HG03066 (cell line): ENCODE results near the gene TRIM45.
"Not testable (repeated sequence)": the region's sequence is repeated elsewhere in the genome, so short reads cannot be mapped to it uniquely, and the experiment has no call there.

Experiments used
- ATAC-seq: cut with Tn5 transposase; IDR thresholded peaks from one replicate; pipeline ENCODE4 v1.9.1; 2021; ENCODE audit warnings: low read depth; ENCODE audit not compliant: unreplicated experiment

The TRIM45 gene

DNA sequence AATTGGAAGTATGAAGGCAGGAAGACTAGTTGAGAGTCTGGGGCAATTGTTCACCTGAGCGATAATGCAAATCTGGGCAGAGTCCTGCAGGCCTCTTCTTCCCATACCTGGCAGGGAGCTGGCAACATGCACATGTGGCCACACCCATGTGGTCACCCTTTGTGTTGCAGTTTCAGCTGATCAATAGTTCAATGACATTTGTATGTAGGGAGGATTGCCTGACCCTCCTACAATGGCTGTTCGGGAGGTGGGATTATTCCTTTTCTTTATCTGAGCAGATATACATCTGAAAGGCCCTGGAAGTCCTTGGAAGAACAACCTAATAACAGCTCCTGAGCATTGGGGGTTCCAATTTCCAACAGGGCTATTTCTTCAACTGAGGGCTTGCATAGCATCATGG is 15.2 kb upstream of the TRIM45 start:
- no peak for ATAC-seq

DNA sequence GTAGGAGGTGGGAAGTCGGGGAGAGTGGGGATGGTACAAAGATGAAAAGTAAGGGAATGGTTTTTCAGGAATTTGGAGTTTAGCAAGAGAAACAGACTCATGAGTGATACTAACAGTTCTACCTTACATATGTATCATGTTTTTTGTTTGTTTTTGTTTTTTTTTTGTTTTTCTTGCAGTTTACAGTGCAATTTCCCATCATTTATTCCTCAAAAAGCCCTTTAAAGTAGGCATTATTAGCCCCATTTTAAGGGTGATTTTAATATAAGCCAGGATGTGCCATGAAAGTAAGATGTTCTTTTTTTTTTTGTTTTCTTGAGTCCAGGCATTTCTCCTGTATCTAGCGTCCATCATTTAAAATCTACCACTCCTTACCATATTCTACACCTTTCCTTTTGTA is 13.8 kb upstream of the TRIM45 start:
- ATAC-seq: no peak

DNA sequence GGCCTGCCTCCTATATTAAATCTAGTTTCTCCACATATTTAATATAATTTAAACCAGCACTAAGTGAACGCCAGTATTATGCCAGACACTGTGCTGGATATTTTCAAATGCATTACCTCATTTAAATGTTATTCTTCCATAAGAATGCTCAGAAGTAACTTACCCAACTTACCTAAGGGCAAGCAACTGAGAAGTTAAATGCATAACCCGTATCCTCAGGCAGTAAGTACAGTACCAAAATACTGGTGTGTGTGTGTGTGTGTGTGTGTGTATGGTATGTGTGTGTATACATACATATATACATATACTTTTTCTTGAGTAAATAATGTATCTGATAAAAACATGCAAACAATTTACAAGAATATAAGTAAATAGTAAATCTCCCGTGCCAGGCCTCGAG is 9.0 kb upstream of the TRIM45 start:
- no peak for ATAC-seq

DNA sequence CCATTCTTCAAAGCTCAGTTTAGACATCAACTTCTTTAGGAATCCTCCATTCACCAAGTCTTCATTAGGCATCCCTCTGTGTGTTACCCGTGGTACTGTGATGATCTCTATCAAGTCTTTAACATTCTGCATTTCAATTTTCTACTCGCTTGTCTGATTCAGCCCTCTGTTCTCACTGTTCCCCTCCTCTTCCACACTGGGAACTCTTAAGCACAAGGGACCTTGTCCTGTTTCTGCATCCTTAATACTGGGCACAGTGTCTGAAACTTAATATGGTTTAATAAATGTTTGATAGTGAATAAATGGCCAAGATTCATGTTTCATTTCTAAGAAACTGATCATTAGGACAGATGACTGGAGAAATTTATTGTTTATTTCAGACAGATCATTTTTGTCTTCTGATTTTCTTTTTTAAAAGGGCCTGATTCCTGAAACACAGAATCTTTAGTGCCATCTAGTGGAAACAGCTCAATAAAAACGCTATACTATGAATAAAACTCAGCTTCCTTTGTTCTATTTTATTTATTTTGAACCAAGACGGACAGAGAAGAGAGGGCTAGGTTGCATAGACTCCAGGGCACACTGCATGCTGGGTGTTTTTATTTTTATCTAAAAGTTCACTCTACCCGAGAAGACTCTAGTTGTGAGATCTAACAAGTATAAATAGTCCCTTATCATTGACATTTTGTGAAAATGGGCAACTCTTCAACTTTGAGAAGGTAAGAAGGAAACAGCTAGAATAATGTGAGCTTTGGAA is 7.0 kb upstream of the TRIM45 start:
- no peak for ATAC-seq

DNA sequence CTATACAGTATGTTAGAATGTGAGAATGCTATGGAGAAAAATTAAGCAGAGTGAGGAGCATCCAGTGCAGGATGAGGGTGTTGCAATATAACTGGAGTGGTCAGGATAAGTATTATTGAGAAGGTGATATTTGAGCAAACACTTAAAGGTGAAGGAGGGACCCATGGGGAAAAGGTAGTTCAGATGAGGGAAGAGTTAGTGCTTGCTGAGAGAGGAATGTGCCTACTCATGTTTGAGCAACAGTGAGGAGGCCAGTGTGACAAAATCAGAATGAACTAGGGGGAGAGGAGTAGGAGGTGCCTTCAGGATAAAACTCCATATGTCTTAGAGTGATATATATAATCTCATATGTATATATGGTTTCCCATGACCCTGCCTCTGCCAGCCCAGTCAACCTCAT is 6.2 kb upstream of the TRIM45 start:
- no peak for ATAC-seq

DNA sequence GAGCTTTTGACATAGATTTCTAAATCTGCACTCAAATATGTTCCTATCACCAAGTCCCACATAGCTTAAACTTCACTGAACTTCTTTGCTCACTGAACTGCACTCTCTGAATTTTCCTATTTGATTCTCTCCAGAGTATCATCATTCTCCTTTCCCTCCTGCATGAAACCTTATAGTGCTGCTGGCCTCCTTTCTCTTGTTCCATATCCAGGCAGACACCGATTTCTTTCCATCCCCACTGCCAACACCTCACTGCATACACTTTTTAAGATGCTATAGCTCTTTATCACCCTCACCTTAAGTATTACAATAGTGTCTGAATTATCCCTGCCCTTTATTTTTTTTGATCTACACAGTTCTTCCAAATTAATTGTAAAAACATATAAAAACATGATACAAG is 3.1 kb upstream of the TRIM45 start:
- no peak for ATAC-seq

DNA sequence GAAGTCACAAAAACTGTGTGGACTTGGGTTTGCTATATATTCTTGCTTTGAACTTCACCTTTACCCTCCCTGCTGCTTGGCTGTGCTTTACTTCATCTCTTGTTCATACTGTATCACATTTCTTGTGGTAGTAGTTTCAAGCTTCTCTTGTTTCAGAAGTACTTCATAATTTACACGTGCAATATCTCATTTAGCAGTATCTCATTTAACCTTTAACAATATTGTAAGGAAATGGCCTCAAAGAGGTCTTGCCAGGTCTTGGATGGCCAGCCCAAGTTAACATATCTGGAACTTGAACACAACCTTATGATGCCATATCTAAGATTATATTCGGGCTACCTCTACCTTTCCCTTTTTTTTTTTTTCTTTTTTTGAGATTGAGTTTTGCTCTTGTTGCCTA is 1.7 kb upstream of the TRIM45 start:
- no peak for ATAC-seq

DNA sequence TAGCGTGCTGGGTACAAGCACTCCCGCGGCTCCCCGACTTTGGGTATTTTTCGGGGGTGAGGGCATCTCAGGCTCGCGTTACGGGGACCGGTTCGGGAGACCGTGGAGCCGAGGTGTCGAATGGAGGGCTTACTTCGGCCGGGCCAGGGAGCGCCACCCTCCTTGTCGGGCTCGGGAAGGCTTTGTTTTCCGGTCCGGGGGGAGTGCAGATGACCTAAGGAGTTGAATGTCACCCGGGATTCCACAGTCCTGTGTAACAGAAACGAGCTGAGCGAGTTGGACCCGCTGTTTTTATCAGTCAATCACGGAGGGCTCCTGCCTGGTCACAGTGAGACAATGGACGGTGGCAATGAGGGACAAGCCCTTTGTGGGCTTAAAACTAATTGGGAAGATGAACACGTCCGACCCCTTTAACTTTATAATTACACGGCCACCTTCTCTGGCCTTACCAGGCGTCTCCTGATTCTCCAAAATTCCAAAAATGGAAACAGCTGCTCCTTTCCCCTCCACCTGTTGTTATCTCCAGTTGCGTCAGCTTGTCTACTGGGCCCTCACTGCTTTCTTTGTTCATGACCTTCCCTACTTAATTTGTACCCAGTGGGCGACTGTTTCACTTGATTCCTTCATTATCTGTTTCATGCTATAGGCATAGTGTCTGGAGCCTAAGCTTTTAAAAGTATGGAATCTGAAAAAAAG is 929 bp upstream of the TRIM45 start:
- ATAC-seq: no peak

DNA sequence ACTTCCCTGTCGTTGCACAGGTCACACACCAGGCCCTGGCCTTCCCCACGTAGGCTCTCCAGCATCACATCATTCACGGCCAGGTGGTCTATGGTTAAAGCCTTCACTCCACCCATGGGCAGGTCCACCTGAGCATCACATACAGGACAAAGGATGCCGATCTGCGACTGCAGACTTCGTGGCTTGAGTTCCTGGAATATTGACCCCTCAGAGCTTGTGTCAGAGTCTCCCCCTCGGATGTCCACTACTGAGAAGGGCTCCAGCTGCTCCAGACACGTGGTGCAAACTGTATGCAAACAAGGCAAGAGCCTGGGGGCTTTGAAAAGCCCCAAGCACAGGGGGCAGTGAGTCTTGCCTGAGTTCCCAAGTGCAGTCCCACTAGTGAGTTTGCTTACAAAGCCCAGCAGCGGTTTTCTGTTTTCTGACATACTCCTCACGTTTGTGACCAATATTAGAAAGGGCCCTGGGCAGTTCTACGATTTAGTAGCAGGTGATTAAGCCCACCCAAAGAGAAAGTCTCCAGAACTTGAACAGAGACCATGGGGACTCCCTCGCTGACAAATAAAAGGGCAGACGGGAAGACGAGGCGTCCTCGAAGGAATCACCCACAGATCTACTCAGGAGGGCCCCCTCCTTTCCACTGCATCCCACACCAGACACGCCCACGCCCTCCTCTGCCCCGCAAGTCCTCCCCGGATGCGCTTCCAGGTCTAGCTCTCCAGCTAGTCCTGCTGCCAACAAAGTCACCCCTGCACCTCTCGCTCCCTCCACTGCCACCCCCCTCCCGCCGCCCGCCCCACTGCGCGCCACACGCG is 568 bp downstream of the TRIM45 start:
- peak; percentile 9 for ATAC-seq

DNA sequence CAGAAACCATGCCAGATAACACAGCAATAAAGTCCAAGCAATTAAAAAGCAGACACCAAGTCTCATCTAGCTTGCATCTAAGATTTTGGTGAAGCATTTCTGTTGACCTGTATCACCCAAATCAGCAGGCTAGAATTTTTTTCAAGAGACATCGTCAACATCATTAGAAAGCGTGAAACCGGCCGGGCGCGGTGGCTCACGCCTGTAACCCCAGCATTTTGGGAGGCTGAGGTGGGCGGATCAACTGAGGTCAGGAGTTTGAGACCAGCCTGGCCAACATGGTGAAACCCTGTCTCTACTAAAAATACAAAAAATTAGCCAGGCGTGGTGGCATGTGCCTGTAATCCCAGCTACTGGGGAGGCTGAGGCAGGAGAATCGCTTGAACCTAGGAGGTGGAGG is 2.4 kb downstream of the TRIM45 start:
- not testable (repeated sequence) for ATAC-seq

DNA sequence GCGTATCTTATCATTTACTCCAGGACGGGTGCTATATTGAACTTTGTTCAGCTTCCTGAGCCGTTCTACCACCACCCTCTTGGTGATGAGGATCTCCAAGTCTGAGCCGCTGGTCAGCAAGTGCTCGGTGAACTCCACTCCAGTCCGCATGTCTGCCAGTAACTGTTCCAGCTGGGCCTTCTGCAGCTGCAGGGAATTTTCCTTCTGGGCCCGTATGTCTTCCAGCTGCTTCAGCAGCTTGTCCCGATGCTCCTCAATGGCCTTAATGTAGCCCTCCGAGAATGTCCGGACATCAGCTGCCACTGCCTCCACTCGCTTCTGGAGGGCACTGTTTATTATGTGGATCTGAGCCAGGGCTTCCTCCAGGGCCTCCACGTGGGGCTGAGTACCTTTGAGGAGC is 3.4 kb downstream of the TRIM45 start:
- no peak for ATAC-seq

DNA sequence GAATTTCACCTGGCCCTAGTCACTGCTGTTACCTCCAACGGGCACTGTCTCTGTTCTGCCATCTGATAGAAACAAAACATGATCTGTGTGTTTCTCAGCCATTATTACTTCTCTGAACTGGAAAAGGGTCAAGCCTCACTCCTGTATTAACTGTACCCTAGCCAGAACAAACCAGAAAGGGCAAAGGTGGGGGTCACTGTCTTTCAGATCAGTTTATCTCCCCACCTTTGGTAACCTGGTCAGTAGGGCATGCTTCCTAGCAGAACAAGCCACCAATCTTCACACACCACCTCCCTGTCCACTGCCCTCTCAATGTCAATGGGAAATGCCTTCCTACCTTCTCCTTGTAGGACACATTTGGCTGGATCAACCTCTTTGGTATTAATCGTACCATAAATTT is 3.9 kb downstream of the TRIM45 start:
- ATAC-seq: no peak

DNA sequence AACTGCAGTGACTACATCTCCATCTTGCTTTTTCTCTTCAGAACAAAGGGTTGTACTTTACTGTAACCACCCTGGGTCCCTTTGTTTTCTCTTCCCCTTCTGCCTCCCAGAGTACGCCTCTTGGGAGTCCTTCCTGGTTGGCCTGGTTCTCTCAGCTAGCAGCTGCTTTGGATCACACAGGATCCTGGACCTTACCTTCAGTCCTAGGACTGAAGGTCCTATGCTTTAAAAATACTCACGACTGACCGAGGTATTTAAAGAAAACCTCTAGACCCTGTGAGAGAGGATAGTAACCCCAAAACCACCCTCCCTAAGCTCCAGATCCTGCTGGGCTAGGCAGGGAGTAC is 4.8 kb downstream of the TRIM45 start:
- no peak for ATAC-seq

DNA sequence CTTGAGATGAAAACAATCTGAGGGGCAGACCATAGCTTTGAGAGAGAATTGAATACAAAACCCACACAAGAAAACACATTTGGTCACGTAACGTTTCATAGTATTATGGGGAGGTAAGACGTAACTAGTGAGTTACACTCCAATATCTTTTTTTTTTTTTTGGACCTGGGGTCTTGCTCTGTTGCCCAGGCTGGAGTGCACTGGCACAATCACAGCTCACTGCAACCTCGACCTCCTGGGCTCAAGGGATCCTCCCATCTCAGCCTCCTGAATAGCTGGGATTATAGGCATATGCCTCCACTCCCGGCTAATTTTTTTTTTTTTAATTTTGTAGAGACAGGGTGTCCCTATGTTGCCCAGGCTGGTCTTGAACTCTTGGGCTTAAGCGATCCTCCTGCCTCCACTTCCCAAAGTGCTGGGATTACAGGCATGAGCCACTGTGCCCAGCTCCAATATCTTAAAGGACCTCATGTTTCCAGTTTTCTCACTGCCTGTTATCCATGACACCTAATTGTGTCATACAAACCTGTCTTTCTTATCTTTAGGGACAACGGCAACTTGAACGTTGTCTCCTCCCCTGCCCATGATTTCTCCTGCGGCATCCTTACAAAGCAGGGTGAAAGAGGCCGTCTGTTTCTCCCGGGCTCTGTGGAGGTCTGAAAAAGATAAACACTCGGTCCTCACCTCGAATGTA is 5.3 kb downstream of the TRIM45 start:
- no peak for ATAC-seq

DNA sequence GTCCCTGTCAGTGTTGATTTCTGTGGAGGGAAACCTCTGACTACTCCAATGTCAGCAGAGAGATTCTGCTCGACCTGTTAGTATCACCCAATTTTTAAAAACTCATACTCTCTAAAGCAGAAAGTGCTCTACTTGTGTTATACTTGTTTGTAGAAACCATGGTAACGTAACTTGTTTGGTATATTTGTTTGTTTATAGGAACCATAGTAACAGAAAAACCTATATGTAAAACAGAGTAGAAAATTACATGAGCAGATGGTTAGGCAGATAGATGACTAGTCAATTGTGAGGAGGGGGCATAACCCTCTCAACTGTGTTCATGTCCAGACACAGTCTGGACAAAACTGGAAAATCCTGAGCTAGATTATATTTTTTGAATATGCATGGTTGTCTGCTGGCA is 6.7 kb downstream of the TRIM45 start:
- ATAC-seq: no peak

DNA sequence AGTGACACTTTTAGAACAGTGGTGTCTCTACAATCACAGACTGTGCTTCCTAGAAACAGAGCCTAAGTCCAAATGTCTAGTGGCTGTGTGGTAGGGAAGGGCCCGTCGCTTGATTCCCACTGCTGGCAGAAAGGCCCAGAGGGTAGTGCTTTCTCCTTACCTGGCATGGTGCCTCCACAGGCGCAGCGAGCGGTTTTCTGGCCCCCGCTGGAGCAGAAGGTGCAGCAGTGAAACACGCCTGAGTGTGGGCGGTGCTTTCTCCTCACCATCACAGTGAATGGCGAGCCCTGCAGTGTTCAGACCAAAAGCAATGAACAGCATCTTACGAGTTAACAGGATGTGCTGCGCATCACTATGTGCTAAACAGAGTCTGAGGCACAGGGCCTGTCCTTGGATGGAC is 8.3 kb downstream of the TRIM45 start:
- no peak for ATAC-seq

DNA sequence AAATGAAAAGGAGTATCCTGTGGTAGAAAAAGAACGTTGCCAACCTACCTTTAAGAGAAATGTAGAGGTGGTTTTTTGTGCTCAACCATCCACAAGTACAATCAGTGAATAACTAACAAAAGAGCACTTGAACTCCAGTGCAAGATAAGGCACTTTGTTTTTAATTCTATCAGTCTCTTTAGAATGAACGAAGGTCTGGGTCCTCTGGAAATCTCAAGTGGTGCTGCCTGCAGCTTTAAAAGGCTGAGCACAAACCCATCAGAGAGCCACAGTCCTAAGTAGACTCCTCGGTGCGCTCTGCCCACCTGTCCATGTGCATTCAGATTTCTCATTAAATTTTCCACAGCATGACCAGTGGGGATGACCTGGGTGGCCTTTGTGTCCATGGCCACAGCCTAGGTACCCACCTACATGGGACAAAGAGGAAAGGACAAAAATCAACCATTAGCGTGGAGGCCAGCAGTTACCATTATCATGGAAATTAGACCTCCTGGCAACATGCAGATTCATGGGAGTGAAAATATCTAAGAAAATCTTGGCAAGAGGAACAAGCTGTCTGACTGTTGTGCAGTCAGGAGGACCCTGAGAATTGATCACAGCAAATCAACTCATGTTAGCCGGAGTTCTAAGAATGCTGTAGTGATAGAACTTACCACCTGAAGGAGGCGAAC is 9.4 kb downstream of the TRIM45 start:
- no peak for ATAC-seq

DNA sequence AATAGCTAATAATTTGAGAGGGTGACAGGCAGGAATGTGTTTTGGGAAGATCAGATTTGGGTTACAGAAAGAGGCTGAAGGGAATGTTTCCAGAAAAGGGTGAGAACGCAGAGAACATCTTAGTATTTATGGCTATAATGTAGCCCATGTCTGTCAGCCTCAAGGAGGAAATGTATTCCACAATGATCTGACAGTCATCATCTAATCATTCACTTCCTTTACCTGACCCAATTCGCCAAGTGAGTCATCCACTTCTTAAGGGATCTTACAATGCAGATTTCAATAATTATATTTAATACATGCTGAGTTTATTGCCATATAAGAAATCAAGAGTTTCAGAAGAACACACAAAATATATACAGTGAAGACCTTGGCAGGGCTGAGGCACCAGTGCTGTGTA is 10.8 kb downstream of the TRIM45 start:
- no peak for ATAC-seq

DNA sequence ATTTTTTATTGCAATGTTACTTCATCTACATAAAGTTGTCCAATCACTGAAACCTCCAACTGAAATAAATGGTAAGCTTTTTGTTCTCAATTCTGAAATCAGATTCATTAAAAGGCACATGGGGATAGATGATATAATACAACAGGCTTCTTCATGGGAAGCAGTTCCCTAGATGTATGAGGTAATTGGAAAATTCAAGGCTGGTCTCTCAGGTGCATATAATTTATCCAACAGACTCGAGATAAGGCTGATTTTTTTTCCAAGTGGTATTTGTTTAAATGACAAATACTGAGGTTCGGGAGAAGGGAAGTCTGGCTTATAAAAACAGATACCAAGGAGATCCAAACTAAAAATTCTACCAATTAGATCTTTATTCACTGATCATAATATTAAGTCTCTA is 14.2 kb downstream of the TRIM45 start:
- no peak for ATAC-seq

DNA sequence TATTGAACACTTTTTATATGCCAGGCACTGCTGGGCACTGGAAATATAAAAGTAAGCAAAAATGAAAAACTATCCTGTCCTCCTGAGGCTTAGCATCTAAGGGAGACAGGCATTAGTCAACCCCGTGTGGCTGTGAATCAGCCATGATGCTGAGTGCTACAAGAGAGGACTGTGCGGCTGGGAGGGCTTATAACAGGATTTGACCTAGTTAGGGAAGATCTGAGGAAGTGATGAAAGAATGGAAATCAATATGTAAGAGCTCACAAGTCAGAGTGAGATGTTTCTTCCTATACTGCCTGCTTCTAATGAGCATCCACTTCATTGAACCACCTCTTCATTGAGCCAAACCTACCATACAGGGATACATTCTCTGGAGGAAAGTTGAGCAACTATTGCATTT is 15.1 kb downstream of the TRIM45 start:
- no peak for ATAC-seq

DNA sequence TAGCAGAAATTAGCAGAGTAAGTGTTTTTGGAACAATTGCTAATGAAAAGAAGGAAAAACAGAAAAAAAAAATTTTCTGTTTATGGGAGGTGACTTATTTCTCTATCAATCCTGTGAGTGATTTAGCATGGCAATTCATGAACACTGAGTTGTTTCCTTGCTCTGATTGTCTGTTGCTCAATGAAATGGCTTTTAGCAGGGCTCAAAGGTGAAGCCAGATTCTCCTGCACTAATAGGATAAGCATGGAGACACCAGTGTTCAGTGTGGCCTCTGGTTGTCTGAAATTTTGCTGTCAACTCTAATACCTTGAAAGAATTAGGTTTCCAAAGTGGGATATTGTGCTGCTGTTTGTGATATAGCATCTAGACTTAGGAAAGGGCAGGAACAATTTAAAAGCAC is 15.8 kb downstream of the TRIM45 start:
- no peak for ATAC-seq
